GM12874 (cell line): Measurements from ENCODE around the gene DPH5.

ENCODE experiments used
- TF ChIP-seq, protein P1 (sequence below): IDR thresholded peaks from 2 replicates; pipeline ENCODE4 v1.5.1; 2011; ENCODE audit warnings: low read depth, mild to moderate bottlenecking, control low read depth, low read length, moderate library complexity; ENCODE audit not compliant: insufficient read depth

The DPH5 gene

GRCh38 chr1:101043776-101044175, 18.2 kb upstream of the DPH5 start:
- TF ChIP-seq, protein P1, sequence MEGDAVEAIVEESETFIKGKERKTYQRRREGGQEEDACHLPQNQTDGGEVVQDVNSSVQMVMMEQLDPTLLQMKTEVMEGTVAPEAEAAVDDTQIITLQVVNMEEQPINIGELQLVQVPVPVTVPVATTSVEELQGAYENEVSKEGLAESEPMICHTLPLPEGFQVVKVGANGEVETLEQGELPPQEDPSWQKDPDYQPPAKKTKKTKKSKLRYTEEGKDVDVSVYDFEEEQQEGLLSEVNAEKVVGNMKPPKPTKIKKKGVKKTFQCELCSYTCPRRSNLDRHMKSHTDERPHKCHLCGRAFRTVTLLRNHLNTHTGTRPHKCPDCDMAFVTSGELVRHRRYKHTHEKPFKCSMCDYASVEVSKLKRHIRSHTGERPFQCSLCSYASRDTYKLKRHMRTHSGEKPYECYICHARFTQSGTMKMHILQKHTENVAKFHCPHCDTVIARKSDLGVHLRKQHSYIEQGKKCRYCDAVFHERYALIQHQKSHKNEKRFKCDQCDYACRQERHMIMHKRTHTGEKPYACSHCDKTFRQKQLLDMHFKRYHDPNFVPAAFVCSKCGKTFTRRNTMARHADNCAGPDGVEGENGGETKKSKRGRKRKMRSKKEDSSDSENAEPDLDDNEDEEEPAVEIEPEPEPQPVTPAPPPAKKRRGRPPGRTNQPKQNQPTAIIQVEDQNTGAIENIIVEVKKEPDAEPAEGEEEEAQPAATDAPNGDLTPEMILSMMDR, result no peak

DNA sequence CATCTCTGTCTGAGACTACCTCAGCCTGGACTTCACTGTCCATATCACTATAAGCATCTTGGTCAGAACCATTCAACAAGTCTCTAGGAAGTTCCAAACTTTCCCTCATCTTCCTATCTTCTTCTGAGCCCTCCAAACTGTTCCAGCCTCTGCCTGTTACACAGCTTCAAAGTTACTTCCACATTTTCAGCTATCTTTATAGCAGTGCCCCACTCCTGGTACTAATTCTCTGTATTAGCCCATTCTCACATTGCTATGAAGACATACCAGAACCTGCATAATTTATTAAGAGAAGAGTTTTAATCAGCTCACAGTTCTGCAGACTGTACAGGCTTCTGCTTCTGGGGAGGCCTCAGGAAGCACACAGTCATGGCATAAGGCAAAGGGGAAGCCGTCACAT, 15.7 kb upstream of the DPH5 start:
- TF ChIP-seq, protein P1, result no peak

DNA sequence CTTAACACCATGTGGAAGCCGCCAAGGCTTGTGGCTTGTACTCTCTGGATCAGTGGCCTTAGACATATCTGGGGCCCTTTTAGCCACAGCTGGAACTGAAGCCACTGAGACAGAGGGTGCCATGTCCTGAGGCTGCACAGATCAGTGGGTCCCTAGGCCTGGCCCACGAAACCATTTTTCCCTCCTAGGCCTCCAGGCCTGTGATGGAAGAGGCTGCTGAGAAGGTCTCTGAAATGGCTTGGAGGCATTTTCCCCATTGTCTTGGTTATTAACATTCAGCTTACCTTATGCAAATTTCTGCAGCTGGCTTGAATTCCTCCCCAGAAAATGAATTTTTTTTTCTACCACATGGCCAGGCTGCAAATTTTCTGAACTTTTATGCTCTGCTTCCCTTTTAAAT, 15.1 kb upstream of the DPH5 start:
- TF ChIP-seq, protein P1, result no peak

GRCh38 chr1:101039245-101039644, 13.7 kb upstream of the DPH5 start:
- TF ChIP-seq, protein P1, result no peak

DNA sequence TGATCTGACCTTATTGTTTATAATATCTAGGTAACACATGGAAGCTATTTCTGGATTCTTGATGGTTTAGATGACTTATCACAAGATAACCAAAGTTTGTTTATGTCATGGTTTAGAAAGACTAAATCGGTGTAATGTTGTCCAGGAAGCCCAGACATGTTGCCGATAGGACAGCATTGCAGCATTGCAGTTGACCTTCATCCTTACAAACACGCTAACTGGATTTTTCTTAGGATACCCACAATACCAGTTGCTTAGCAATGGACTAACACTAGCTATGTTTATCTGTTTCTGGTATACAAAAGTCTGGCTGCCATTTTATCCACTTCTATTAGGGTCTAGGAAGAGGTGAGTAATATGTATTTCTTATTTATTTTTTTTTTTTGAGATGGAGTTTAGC, 11.7 kb upstream of the DPH5 start:
- TF ChIP-seq, protein P1, result no peak

- TF ChIP-seq, protein P1, result no peak
Measured at GRCh38 chr1:101033017-101033416, 7.4 kb upstream of the DPH5 start.

DNA sequence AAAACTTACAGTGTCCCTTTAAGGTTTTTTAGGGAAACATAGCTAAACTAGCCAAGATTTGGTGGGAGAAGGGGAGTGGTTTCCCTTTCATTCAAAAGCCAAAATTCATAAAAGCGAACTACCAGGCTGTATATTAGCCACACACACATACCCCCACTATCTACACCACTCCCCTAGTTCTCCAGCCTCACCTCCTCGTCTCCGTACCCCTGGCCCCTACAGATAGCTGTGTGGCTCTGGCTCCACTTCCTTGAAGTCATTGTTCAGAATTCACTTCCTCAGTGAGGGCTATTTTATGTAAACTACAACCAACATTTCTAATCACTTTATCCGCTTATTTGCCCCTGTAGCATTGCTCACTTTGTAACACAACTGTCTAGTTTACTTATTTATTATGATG, 5.3 kb upstream of the DPH5 start:
- TF ChIP-seq, protein P1, result no peak

DNA sequence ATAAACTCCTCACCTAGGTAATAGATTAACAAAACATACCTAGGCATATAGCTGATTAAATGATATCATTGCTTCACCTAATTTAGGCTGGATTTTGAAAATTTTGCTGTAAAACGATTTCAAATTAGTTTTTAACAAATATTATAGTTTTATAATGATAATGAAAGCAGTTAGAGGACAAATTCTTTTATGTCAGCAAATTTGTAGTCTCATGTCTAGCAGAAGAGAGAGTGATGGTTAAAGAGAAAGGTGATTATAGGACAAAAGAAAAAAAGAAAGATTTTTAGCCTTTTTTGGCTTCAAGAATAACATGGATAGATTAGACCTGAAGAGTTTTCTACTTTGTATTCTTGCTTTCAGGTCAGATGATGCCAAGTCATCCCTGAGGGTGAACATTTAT, 3.6 kb upstream of the DPH5 start:
- TF ChIP-seq, protein P1, result no peak
